H1 (cell line): ENCODE results near the gene SNED1.

Experiments
- CTCF ChIP-seq, 3 experiments: IDR thresholded peaks; 1 replicate in 2 of 3; 2 replicates in 1 of 3; pipeline versions ENCODE4 v1.5.1 to v1.6.1; 2011; ENCODE audit warnings: low read length in 3 of 3, mild to moderate bottlenecking in 3 of 3, inconsistent platforms in 2 of 3, low read depth in 1 of 3, moderate library complexity in 1 of 3; ENCODE audit not compliant: insufficient read depth in 1 of 3; ENCODE audit errors: control extremely low read depth in 1 of 3
- RNF2 ChIP-seq: fragments of 200-900, 300-1000 bp; sonication (generic); IDR thresholded peaks from 2 replicates; pipeline ENCODE4 v1.7.1; 2016; ENCODE audit warnings: borderline replicate concordance, low read depth, mild to moderate bottlenecking, antibody characterized with exemption, low read length; ENCODE audit not compliant: poor library complexity, severe bottlenecking; ENCODE audit errors: missing control alignments
- SIN3A ChIP-seq, 2 experiments: IDR thresholded peaks in 1 of 2; conservative IDR thresholded peaks in 1 of 2; 2 replicates each; pipeline ENCODE4 v1.6.1; 2011 to 2012; ENCODE audit warnings: low read length in 2 of 2, improper control_type of control experiment in 1 of 2, low read depth in 1 of 2, mild to moderate bottlenecking in 1 of 2

- TF ChIP-seq RNF2 (no peak), SIN3A (conservative IDR thresholded peaks at IDR 0.05 in 1 of 2, IDR thresholded peaks at IDR 0.05 in 1 of 2; ENCODE audit: low read depth in 1 of 2, low read length in 2 of 2) (no peak), CTCF (IDR thresholded peaks at IDR 0.05; ENCODE audit: control extremely low read depth in 1 of 3, insufficient read depth in 1 of 3, low read depth in 1 of 3, low read length in 3 of 3) (no peak)
Observed at GRCh38 chr2:241025639-241026038, 27.2 kb downstream of the SNED1 start.
